Nephron progenitor cell (in vitro differentiated cells): ENCODE measurements around the gene RDM1.

ENCODE experiments used
- DNase-seq: peaks from one replicate; pipeline ENCODE4 v3.0.0; 2021
- H3K27ac Mint-ChIP-seq: 2 replicates; pipeline ENCODE4 v1.8.0; 2021; ENCODE audit warnings: mild to moderate bottlenecking, moderate library complexity, mixed read lengths
- H3K27me3 Mint-ChIP-seq: 2 replicates; pipeline ENCODE4 v1.8.0; 2021; ENCODE audit warnings: mild to moderate bottlenecking, low read depth, mixed read lengths; ENCODE audit not compliant: poor library complexity
- H3K36me3 Mint-ChIP-seq: 2 replicates; pipeline ENCODE4 v1.8.0; 2021; ENCODE audit warnings: low read depth, mixed read lengths
- H3K4me1 Mint-ChIP-seq: 2 replicates; pipeline ENCODE4 v1.8.0; 2021; ENCODE audit warnings: mixed read lengths
- H3K4me3 Mint-ChIP-seq: 2 replicates; pipeline ENCODE4 v1.8.0; 2021; ENCODE audit warnings: mild to moderate bottlenecking, moderate library complexity, mixed read lengths
- H3K9me3 Mint-ChIP-seq: 2 replicates; pipeline ENCODE4 v1.8.0; 2021; ENCODE audit warnings: mild to moderate bottlenecking, moderate library complexity, mixed read lengths
- TF ChIP-seq, protein P1 (sequence below): fragments of 200-600 bp; sonication (generic); IDR thresholded peaks from 2 replicates; pipeline ENCODE4 v1.5.0; 2021; ENCODE audit warnings: antibody characterized with exemption

RDM1 gene

DNA sequence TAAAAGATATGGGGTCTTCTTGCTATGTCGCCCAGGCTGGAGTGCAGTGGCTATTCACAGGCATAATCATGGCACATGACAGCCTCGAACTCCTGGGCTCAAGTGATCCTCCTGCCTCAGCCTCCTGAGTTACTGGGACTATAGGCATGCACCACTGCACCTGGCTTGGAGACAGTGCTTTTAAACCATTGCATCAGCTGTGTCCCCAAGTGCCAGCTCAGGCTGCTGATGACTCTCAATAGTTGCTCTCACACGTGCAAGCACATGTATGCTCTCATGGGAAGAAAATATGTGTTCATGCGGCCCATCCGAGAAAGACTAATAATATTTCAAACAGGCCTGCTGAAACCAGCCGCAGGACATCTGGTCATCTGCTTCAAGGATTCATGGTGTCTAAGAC, 42.0 kb upstream of the RDM1 start:
- no peak for DNase-seq
- Mint-ChIP-seq H3K27me3 (no peaks in the 10 kb centered on the region), H3K4me1 (peaks cover 31% of the 10 kb centered on the region), H3K9me3 (no peaks in the 10 kb centered on the region), H3K4me3 (no peak overlapping the region), H3K36me3 (no peaks in the 10 kb centered on the region), H3K27ac (no peak overlapping the region)
- TF ChIP-seq, protein P1, sequence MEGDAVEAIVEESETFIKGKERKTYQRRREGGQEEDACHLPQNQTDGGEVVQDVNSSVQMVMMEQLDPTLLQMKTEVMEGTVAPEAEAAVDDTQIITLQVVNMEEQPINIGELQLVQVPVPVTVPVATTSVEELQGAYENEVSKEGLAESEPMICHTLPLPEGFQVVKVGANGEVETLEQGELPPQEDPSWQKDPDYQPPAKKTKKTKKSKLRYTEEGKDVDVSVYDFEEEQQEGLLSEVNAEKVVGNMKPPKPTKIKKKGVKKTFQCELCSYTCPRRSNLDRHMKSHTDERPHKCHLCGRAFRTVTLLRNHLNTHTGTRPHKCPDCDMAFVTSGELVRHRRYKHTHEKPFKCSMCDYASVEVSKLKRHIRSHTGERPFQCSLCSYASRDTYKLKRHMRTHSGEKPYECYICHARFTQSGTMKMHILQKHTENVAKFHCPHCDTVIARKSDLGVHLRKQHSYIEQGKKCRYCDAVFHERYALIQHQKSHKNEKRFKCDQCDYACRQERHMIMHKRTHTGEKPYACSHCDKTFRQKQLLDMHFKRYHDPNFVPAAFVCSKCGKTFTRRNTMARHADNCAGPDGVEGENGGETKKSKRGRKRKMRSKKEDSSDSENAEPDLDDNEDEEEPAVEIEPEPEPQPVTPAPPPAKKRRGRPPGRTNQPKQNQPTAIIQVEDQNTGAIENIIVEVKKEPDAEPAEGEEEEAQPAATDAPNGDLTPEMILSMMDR: no peak

DNA sequence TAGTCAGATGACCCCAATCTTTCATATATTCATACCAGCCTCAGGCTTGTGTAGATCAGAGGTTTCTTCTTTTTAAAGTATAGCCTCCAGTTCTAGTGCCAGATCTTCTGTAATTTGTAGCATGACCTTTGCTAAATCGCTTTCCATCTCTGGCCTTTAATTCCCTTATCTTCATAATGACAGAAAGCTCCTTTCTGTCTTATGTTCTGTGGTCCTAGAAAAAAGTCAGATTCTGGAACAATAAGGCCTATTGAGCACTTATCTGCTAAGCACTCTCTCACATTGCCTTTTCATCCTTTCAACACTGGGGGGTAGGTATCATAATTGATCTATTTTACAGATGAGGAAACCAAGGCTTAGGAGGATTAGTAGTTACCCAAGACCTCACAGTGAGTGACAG, 41.5 kb upstream of the RDM1 start:
- H3K4me3 Mint-ChIP-seq: no peak overlapping the region
- TF ChIP-seq, protein P1: no peak
- no peak overlapping the region for H3K27ac Mint-ChIP-seq
- no peak for DNase-seq
- no peaks in the 10 kb centered on the region for H3K9me3 Mint-ChIP-seq
- no peaks in the 10 kb centered on the region for H3K27me3 Mint-ChIP-seq
- H3K4me1 Mint-ChIP-seq: peaks cover 31% of the 10 kb centered on the region
- no peaks in the 10 kb centered on the region for H3K36me3 Mint-ChIP-seq

DNA sequence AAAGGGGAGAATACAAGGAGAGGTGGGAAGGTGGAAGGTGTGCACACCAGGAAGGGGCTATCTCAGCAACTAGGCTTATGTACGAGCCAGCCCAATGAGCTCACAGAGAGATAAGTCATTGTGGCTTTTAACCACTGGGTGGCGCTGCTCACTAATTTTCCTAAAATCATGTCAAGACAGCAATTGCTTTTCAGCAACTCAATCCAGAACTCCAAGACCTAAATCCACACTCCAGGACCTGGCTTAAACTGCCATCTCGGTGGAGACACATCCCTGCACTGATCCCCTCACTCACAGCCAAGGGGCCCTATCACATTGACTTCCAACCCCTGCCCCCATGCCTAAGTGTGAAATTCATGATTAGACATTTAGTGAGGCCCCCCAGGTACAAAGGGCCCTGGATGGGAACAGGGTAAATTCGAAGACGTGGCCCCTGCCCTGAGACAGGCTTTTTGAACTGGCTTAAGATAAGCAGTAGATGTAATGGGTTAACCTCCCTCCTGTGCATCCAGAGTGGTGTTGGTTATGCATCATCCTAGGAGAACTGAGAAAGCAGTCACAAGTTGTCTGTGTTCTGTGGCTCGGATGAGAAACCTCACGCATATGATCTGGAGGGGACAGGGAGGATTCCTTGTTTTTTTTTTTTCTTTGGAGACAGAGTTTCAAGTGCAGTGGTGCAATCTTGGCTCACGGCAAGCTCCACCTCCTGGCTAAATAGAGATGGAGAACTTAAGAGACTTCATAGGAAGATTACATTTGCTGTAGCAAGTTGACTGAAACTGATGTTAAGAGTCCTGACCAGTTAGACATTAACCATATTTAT, 39.2 kb upstream of the RDM1 start:
- H3K4me3 Mint-ChIP-seq: no peak overlapping the region
- peak; percentile 85 for DNase-seq
- no peaks in the 10 kb centered on the region for H3K9me3 Mint-ChIP-seq
- TF ChIP-seq, protein P1: peak; percentile 82
- H3K36me3 Mint-ChIP-seq: no peaks in the 10 kb centered on the region
- peaks cover 7% of the 10 kb centered on the region for H3K27me3 Mint-ChIP-seq
- H3K4me1 Mint-ChIP-seq: peaks cover 25% of the 10 kb centered on the region
- no peak overlapping the region for H3K27ac Mint-ChIP-seq

DNA sequence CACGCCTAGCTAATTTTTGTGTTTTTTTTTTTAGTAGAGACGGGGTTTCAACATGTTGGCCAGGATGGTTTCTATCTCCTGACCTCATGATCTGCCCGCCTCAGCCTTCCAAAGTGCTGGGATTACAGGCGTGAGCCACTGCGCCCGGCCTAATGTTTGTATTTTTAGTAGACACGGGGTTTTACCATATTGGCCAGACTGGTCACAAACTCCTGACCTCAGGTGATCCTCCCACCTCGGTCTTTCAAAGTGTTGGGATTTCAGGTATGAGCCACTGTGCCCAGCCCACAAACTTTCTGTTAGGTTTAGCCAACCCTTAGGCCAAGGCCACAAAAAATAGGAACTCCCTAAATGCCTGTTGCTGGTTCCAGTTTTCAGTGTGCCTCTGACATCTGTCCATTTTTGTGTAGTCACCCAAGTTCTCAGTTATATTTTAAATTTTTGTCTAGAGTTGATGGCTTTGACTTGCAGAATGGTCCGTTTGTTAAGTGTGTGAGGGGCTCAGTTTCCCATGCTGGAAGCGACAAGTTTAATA, 38.0 kb upstream of the RDM1 start:
- Mint-ChIP-seq H3K9me3 (no peaks in the 10 kb centered on the region), H3K27me3 (peaks cover 12% of the 10 kb centered on the region), H3K36me3 (no peaks in the 10 kb centered on the region), H3K4me3 (no peak overlapping the region), H3K4me1 (peaks cover 20% of the 10 kb centered on the region), H3K27ac (no peak overlapping the region)
- TF ChIP-seq, protein P1: no peak
- DNase-seq: no peak

DNA sequence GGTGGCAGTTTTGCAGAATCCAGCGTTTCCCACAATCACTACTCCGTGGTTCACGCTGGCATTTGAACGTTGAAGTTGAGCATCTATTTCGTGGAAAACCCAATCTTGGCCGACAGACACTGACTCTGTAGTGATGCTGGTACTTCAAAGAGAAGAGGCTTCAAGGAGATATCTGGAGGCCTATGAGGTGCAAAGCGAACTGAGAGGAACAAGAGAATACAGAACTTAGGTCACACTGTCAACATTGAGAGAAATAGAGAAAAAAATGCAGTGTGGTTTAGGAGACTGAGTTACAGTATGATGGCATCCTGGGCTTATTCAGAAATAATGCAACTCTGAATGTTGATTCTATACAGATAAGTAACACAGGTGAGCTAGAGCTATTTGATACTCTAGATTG, 34.7 kb upstream of the RDM1 start:
- TF ChIP-seq, protein P1: no peak
- H3K4me3 Mint-ChIP-seq: no peak overlapping the region
- no peaks in the 10 kb centered on the region for H3K36me3 Mint-ChIP-seq
- no peak overlapping the region for H3K27ac Mint-ChIP-seq
- no peak for DNase-seq
- H3K27me3 Mint-ChIP-seq: peaks cover 15% of the 10 kb centered on the region
- peaks cover 6% of the 10 kb centered on the region for H3K4me1 Mint-ChIP-seq
- no peaks in the 10 kb centered on the region for H3K9me3 Mint-ChIP-seq

DNA sequence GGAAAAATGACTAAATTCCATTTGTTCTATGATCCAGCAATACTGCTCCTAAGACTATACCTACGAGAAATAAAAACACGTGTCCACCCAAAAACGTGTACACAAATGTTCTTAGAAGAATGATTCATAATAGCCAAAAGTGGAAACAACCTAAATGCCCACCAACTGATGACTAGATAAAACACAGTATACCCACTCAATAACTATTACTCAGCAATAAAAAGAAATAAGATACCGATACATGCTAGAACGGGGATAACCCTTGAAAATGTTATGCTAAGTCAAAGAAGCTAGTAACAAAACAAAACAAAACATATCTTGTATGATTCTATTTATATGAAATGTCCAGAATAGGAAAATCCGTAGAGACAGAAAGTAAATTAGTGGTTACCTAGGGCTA, 33.1 kb upstream of the RDM1 start:
- H3K4me3 Mint-ChIP-seq: no peak overlapping the region
- H3K36me3 Mint-ChIP-seq: no peaks in the 10 kb centered on the region
- H3K4me1 Mint-ChIP-seq: no peaks in the 10 kb centered on the region
- H3K27ac Mint-ChIP-seq: no peak overlapping the region
- TF ChIP-seq, protein P1: no peak
- DNase-seq: no peak
- H3K27me3 Mint-ChIP-seq: peaks cover 16% of the 10 kb centered on the region
- no peaks in the 10 kb centered on the region for H3K9me3 Mint-ChIP-seq
